Esophagus muscularis mucosa (tissue), 4 donors: ENCODE data around the gene ABCC3.

Source experiments
- EP300 ChIP-seq: sonication (generic); formaldehyde crosslinking; IDR thresholded peaks from one replicate; pipeline ENCODE4 v1.6.1; 2017; ENCODE audit warnings: antibody characterized with exemption
- POLR2A ChIP-seq: fragments of 450-650 bp; IDR thresholded peaks from one replicate; pipeline ENCODE4 v1.6.1; 2017; ENCODE audit warnings: antibody characterized with exemption, moderate library complexity, mild to moderate bottlenecking, low read depth
- POLR2AphosphoS5 ChIP-seq, 2 donors: sonication (generic); formaldehyde crosslinking; IDR thresholded peaks; one replicate each; pipeline ENCODE4 v1.6.1; 2017; ENCODE audit warnings: antibody characterized with exemption in 2 of 2
- TF ChIP-seq, protein P1 (sequence below), 3 experiments: fragments of 200-600 bp in 2 of 3; fragments of 450-650 bp in 1 of 3; sonication (generic) in 2 of 3; IDR thresholded peaks; one replicate each; pipeline ENCODE4 v1.5.1; 2017 to 2019; ENCODE audit warnings: antibody characterized with exemption in 3 of 3, mild to moderate bottlenecking in 2 of 3, moderate library complexity in 1 of 3

DNA sequence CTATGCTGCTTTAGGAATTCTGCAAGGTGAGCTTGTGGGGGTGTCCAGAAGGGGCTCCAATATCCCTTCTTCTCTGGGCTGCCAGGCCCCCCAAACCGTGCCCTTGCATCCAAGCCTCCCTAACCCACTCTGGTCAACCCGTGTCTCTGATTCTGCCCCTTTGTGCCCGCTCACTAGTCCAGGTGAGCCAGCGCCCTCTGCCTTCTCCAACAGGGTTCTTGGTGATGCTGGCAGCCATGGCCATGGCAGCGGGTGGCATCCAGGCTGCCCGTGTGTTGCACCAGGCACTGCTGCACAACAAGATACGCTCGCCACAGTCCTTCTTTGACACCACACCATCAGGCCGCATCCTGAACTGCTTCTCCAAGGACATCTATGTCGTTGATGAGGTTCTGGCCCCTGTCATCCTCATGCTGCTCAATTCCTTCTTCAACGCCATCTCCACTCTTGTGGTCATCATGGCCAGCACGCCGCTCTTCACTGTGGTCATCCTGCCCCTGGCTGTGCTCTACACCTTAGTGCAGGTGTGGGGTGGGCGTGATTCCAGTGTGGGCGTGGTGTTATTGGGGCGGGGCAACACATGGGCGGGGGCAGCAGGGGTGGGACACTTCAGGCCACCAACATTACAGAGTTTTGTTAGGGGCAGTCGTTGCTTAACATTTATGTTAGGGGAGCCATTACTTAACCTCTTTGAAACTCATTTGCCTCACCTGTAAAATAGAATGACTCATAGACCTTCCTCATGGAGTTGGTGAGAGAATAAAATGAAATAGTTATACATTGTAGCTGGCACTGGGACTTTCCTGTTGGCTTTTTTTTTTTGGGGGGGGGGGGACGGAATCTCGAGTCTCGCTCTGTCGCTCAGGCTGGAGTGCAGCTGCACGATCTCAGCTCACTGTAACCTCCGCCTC, 41.6 kb downstream of the ABCC3 start:
- TF ChIP-seq, protein P1, sequence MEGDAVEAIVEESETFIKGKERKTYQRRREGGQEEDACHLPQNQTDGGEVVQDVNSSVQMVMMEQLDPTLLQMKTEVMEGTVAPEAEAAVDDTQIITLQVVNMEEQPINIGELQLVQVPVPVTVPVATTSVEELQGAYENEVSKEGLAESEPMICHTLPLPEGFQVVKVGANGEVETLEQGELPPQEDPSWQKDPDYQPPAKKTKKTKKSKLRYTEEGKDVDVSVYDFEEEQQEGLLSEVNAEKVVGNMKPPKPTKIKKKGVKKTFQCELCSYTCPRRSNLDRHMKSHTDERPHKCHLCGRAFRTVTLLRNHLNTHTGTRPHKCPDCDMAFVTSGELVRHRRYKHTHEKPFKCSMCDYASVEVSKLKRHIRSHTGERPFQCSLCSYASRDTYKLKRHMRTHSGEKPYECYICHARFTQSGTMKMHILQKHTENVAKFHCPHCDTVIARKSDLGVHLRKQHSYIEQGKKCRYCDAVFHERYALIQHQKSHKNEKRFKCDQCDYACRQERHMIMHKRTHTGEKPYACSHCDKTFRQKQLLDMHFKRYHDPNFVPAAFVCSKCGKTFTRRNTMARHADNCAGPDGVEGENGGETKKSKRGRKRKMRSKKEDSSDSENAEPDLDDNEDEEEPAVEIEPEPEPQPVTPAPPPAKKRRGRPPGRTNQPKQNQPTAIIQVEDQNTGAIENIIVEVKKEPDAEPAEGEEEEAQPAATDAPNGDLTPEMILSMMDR (IDR thresholded peaks at IDR 0.05), result no peak
- TF ChIP-seq POLR2A (no peak), POLR2AphosphoS5 (IDR thresholded peaks at IDR 0.05) (no peak), EP300 (no peak)
